Measurements from ENCODE around the gene WNT1.

GRCh38 chr12:48978291-48978740 is at the start of gene WNT1:
- TF ChIP-seq GATA2 (IDR thresholded peaks at IDR 0.05; ENCODE audit: low read depth, low read length) (no peak), GATA3 (IDR thresholded peaks at IDR 0.05; ENCODE audit: low read depth, low read length) (no peak)

Measured in SH-SY5Y (cell line).